Gastrocnemius medialis (tissue), 4 donors: ENCODE measurements around the gene GPRASP1. TPM values are rescaled to one million over a fixed set of nuclear protein-coding genes. Genes with fewer than 3 reads are reported as not detected.

Source experiments
- ATAC-seq, 2 donors: fragments of 150-250 bp; one replicate each; pipeline ENCODE4 v1.9.1; 2016
- DNase-seq, 2 donors: peaks; one replicate each; pipeline ENCODE4 v3.0.0-alpha.2; 2019
- H3K27ac ChIP-seq, 4 donors: fragments of 200-600 bp; sonication (generic); 1 replicate in 1 of 4; 2 replicates in 3 of 4; pipeline ENCODE4 v1.5.1; 2016 to 2018; ENCODE audit warnings: mild to moderate bottlenecking in 2 of 4, moderate library complexity in 1 of 4
- H3K27me3 ChIP-seq, 3 donors: fragments of 200-600 bp; sonication (generic) in 2 of 3; 1 replicate in 1 of 3; 2 replicates in 2 of 3; pipeline versions ENCODE4 v1.5.1 to v1.6.0; 2016 to 2019; ENCODE audit warnings: mild to moderate bottlenecking in 1 of 3, moderate library complexity in 1 of 3
- H3K36me3 ChIP-seq, 2 donors: fragments of 200-600 bp; sonication (generic) in 1 of 2; one replicate each; pipeline ENCODE4 v1.5.1; 2017 to 2018
- H3K4me1 ChIP-seq, 2 donors: fragments of 200-600 bp; sonication (generic) in 1 of 2; one replicate each; pipeline ENCODE4 v1.5.1; 2016 to 2017; ENCODE audit warnings: mild to moderate bottlenecking in 2 of 2
- H3K4me3 ChIP-seq, 4 donors: fragments of 200-600 bp; sonication (generic) in 3 of 4; 1 replicate in 1 of 4; 2 replicates in 3 of 4; pipeline ENCODE4 v1.5.1; 2016 to 2019; ENCODE audit warnings: mild to moderate bottlenecking in 2 of 4
- H3K9me3 ChIP-seq, 3 donors: fragments of 200-600 bp; sonication (generic) in 2 of 3; 1 replicate in 1 of 3; 2 replicates in 2 of 3; pipeline ENCODE4 v1.5.1; 2016 to 2019
- POLR2A ChIP-seq, 2 donors: fragments of 450-650 bp; IDR thresholded peaks; one replicate each; pipeline ENCODE4 v1.6.1; 2017; ENCODE audit warnings: antibody characterized with exemption in 2 of 2, mild to moderate bottlenecking in 2 of 2, moderate library complexity in 2 of 2
- in situ Hi-C, 4 donors: fragments of 200-750 bp; cut with MboI; loops; one replicate each; pipeline versions ENCODE4 v1.15.0 to v1.8.0; 2017; ENCODE audit warnings: low sequenced_read_pairs in 4 of 4
- intact Hi-C: fragments of 100-400 bp; cut with DNase I; formaldehyde crosslinking; loops from one replicate; pipeline ENCODE4 v1.15.1; 2023; ENCODE audit warnings: low total_unique reads
- total RNA-seq, 4 donors: library from RNA; depleted of rRNA; stranded (reverse); fragments of >200 nt; gene quantifications; one replicate each; pipeline versions ENCODE4 v1.1.0 to v1.2.3, GENCODE V29; 2016
- TF ChIP-seq, protein P1 (sequence below), 5 experiments: fragments of 450-650 bp in 3 of 5; fragments of 200-600 bp in 2 of 5; sonication (generic) in 2 of 5; IDR thresholded peaks in 4 of 5; conservative IDR thresholded peaks in 1 of 5; 1 replicate in 4 of 5; 2 replicates in 1 of 5; pipeline ENCODE4 v1.5.1; 2016 to 2019; ENCODE audit warnings: antibody characterized with exemption in 5 of 5, mild to moderate bottlenecking in 3 of 5, moderate library complexity in 3 of 5

Gene GPRASP1
- 1 to 10 TPM in 3 of 4 donors, under 1 TPM in 1; 0.98 to 2.1 (median 1.4) TPM for total RNA-seq

- TF ChIP-seq, protein P1, sequence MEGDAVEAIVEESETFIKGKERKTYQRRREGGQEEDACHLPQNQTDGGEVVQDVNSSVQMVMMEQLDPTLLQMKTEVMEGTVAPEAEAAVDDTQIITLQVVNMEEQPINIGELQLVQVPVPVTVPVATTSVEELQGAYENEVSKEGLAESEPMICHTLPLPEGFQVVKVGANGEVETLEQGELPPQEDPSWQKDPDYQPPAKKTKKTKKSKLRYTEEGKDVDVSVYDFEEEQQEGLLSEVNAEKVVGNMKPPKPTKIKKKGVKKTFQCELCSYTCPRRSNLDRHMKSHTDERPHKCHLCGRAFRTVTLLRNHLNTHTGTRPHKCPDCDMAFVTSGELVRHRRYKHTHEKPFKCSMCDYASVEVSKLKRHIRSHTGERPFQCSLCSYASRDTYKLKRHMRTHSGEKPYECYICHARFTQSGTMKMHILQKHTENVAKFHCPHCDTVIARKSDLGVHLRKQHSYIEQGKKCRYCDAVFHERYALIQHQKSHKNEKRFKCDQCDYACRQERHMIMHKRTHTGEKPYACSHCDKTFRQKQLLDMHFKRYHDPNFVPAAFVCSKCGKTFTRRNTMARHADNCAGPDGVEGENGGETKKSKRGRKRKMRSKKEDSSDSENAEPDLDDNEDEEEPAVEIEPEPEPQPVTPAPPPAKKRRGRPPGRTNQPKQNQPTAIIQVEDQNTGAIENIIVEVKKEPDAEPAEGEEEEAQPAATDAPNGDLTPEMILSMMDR (IDR thresholded peaks at IDR 0.05 in 4 of 5, conservative IDR thresholded peaks at IDR 0.05 in 1 of 5): no peak
- no peak for TF ChIP-seq POLR2A (IDR thresholded peaks at IDR 0.05)
- Histone ChIP-seq H3K9me3 (no peaks in the 10 kb centered on the region), H3K36me3 (no peaks in the 10 kb centered on the region), H3K27ac (peak within 1 kb of the TSS; percentile 55 to 60 (median 60)), H3K27me3 (no peaks in the 10 kb centered on the region), H3K4me1 (no peaks in the 10 kb centered on the region), H3K4me3 (peak within 1 kb of the TSS; percentile 61 to 76 (median 70))
- intact Hi-C loops (loop anchor here (2.0 to 5.0 kb wide), 2 partner anchors 53 to 66 kb away; partner anchors contain the start of gene ARMCX5), in situ Hi-C loops (no loop called here)
- ATAC-seq (peak; percentile 58 to 62), DNase-seq (peak; percentile 15 to 30)
Observed at GRCh38 chrX:102651242-102652011, at the start of gene GPRASP1. GPRASP1 (plus strand) TSS chrX:102651483; CDS start chrX:102653914, 2,431 bp downstream.

DNA sequence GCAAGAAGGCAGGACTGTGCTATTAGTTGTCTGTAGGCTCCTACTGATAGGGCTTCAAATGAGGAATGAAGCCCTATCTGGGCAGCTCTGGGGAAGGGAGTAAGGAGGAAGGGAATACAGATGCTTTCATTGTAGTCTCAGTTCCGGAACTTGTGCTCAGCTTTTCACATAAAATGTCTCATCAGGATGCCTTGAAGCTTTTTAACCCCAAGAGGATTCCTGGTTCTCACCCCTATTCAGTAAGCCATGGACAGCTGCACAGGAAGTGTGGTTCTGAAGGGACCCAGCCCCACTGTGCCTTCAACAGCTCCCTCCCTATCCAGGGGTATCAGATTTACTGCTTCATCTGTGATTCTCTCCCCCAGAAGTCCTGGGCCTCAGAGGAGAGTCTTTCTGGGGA lies 47.0 kb upstream of the GPRASP1 start:
- H3K9me3 ChIP-seq: no peaks in the 10 kb centered on the region
- no peak overlapping the region for H3K27ac ChIP-seq
- H3K4me1 ChIP-seq: no peaks in the 10 kb centered on the region
- DNase-seq (no peak), ATAC-seq (no peak)
- no peak overlapping the region for H3K4me3 ChIP-seq
- intact Hi-C loops: loop anchor here (5.0 kb wide), 1 partner anchor 108 kb away; the partner anchor contains the start of gene GPRASP2
- no peaks in the 10 kb centered on the region for H3K36me3 ChIP-seq
- no peaks in the 10 kb centered on the region for H3K27me3 ChIP-seq
- in situ Hi-C loops: no loop called here
- no peak for TF ChIP-seq POLR2A (IDR thresholded peaks at IDR 0.05)
- TF ChIP-seq, protein P1 (IDR thresholded peaks at IDR 0.05 in 4 of 5, conservative IDR thresholded peaks at IDR 0.05 in 1 of 5): no peak

- in situ Hi-C loops (no loop called here), intact Hi-C loops (no loop called here)
- ATAC-seq (no peak), DNase-seq (no peak)
- Histone ChIP-seq H3K4me1 (no peaks in the 10 kb centered on the region), H3K4me3 (no peak overlapping the region), H3K27me3 (no peaks in the 10 kb centered on the region), H3K9me3 (no peaks in the 10 kb centered on the region), H3K36me3 (no peaks in the 10 kb centered on the region), H3K27ac (no peak overlapping the region)
- TF ChIP-seq, protein P1 (IDR thresholded peaks at IDR 0.05 in 4 of 5, conservative IDR thresholded peaks at IDR 0.05 in 1 of 5): no peak
- no peak for TF ChIP-seq POLR2A (IDR thresholded peaks at IDR 0.05)
Observed at GRCh38 chrX:102606115-102606514, 45.2 kb upstream of the GPRASP1 start.

DNA sequence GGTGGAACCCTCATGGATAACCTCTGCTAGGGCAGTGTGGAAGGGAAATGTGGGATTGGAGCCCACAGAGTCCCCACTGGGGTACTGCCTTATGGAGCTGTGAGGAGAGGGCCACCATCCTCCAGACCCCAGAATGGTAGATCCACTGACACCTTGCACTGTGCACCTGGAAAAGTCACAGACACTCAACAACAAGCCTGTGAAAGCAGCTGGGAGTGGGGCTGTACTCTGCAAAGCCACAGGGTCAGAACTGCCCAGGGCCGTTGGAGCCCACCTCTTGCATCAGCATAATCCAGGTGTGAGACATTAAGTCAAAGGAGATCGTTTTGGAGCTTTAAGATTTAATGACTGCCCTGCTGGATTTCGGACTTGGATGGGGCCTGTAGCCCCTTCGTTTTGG lies 40.4 kb upstream of the GPRASP1 start:
- Histone ChIP-seq H3K4me1 (no peaks in the 10 kb centered on the region), H3K9me3 (no peaks in the 10 kb centered on the region), H3K4me3 (no peak overlapping the region), H3K27ac (no peak overlapping the region), H3K36me3 (no peaks in the 10 kb centered on the region), H3K27me3 (no peaks in the 10 kb centered on the region)
- intact Hi-C loops: no loop called here
- TF ChIP-seq, protein P1 (IDR thresholded peaks at IDR 0.05 in 4 of 5, conservative IDR thresholded peaks at IDR 0.05 in 1 of 5): no peak
- no peak for TF ChIP-seq POLR2A (IDR thresholded peaks at IDR 0.05)
- no peak for ATAC-seq
- no peak for DNase-seq
- in situ Hi-C loops: no loop called here
